ENCODE results near the gene CCRL2. TPM values are rescaled to one million over a fixed set of nuclear protein-coding genes. Genes with fewer than 3 reads are reported as not detected.

Gene CCRL2
- total and polyA plus RNA-seq, 2 donors (not counting 1 experiment from before 2014, with no cell fraction given): 2.6 to 3.3 TPM

DNA sequence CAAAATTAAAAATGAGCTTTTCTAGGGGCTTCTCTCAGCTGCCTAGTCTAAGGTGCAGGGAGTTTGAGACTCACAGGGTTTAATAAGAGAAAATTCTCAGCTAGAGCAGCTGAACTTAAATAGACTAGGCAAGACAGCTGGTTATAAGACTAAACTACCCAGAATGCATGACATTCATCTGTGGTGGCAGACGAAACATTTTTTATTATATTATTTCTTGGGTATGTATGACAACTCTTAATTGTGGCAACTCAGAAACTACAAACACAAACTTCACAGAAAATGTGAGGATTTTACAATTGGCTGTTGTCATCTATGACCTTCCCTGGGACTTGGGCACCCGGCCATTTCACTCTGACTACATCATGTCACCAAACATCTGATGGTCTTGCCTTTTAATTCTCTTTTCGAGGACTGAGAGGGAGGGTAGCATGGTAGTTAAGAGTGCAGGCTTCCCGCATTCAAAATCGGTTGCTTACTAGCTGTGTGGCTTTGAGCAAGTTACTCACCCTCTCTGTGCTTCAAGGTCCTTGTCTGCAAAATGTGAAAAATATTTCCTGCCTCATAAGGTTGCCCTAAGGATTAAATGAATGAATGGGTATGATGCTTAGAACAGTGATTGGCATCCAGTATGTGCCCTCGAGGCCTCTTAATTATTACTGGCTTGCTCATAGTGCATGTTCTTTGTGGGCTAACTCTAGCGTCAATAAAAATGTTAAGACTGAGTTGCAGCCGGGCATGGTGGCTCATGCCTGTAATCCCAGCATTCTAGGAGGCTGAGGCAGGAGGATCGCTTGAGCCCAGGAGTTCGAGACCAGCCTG, 35.3 kb upstream of the CCRL2 start:
- H3K4me3 Mint-ChIP-seq: no peak overlapping the region
- Histone ChIP-seq H3K4me1 (ENCODE audit: control insufficient read depth in 2 of 2, insufficient read depth in 2 of 2, low read length in 2 of 2) (peaks cover 12 to 20% of the 10 kb centered on the region in 2 donors), H4K20me1 (ENCODE audit: control insufficient read depth, insufficient read depth, low read length, poor library complexity, severe bottlenecking) (no peaks in the 10 kb centered on the region), H3K36me3 (replicated peaks in 1 of 2; ENCODE audit: control extremely low read depth in 1 of 2, control insufficient read depth in 1 of 2, extremely low read depth in 1 of 2, insufficient read depth in 2 of 2, low read length in 1 of 2) (no peaks in the 10 kb centered on the region), H3K27me3 (replicated peaks in 1 of 4; ENCODE audit: control extremely low read depth in 1 of 4, control insufficient read depth in 3 of 4, insufficient read depth in 4 of 4, low read length in 3 of 4) (peaks cover 0 to 2% (median 0%) of the 10 kb centered on the region in 4 experiments), H3K79me2 (ENCODE audit: control insufficient read depth, insufficient read depth, low read length) (no peaks in the 10 kb centered on the region), H3K9me3 (ENCODE audit: control extremely low read depth in 1 of 3, control insufficient read depth in 2 of 3, insufficient read depth in 1 of 3, low read length in 2 of 3) (no peaks in the 10 kb centered on the region), H3K9ac (ENCODE audit: low read length) (no peak overlapping the region), H3K4me3 (ENCODE audit: control extremely low read depth in 1 of 5, extremely low read depth in 1 of 5, insufficient read depth in 1 of 5, low read depth in 2 of 5, low read length in 4 of 5) (no peak overlapping the region), H2AFZ (ENCODE audit: insufficient read depth, low read depth, low read length, poor library complexity, severe bottlenecking) (no peak overlapping the region), H3K4me2 (replicated peaks; ENCODE audit: low read depth, low read length, poor library complexity, severe bottlenecking) (no peak overlapping the region), H3K27ac (ENCODE audit: low read length in 2 of 2) (no peak overlapping the region)
- TF ChIP-seq CTCF (IDR thresholded peaks at IDR 0.05): no peak
- no peak for TF ChIP-seq EZH2 (IDR thresholded peaks at IDR 0.05; ENCODE audit: borderline replicate concordance, insufficient read depth, low read depth, low read length, poor library complexity, severe bottlenecking)
- CTCF ChIA-PET: interaction anchor here (0.7 to 13.1 kb wide), 11 partner anchors 11 to 433 kb away, joined by 3 to 233 read pairs (median 31); partner anchors contain the start of gene CCR1
- POLR2A ChIA-PET: interaction anchor here (0.6 kb wide), 1 partner anchor 103 kb away, joined by 4 read pairs; no protein-coding TSS in a partner anchor
- 79% methylated on average over 3 of the region's 10 CpGs for WGBS (ENCODE audit: insufficient coverage)
- intact Hi-C loops (cut with micrococcal nuclease): loop anchor here (1.0 to 2.0 kb wide), 2 partner anchors 19 to 95 kb away; no protein-coding TSS in a partner anchor
- DNase-seq: no peak
- ATAC-seq (ENCODE audit: low read depth): no peak
- H3K27me3 Mint-ChIP-seq: peaks cover 3% of the 10 kb centered on the region
- no peak overlapping the region for H3K27ac Mint-ChIP-seq
- H3K4me1 Mint-ChIP-seq: peaks cover 36% of the 10 kb centered on the region
- H3K9me3 Mint-ChIP-seq (ENCODE audit: insufficient read depth): no peaks in the 10 kb centered on the region

All from B cell (primary cell).